Mucosa of stomach (tissue), 1 donor: ENCODE measurements around the gene EXOC6B.

Source experiments
- H3K27me3 ChIP-seq: one replicate; pipeline ENCODE4 v1.7.0; 2013; ENCODE audit warnings: mild to moderate bottlenecking, low read length; ENCODE audit not compliant: control insufficient read depth, insufficient read depth
- H3K36me3 ChIP-seq: one replicate; pipeline ENCODE4 v1.7.0; 2013; ENCODE audit warnings: low read length; ENCODE audit not compliant: control insufficient read depth, insufficient read depth
- H3K4me1 ChIP-seq: one replicate; pipeline ENCODE4 v1.7.0; 2013; ENCODE audit warnings: mild to moderate bottlenecking, low read length; ENCODE audit not compliant: control insufficient read depth, insufficient read depth
- H3K4me3 ChIP-seq: one replicate; pipeline ENCODE4 v1.7.0; 2013; ENCODE audit warnings: low read length
- H3K9ac ChIP-seq: one replicate; pipeline ENCODE4 v1.7.0; 2013; ENCODE audit warnings: mild to moderate bottlenecking, low read length, moderate library complexity
- H3K9me3 ChIP-seq: one replicate; pipeline ENCODE4 v1.7.0; 2013; ENCODE audit warnings: mild to moderate bottlenecking, low read length, moderate library complexity; ENCODE audit not compliant: control insufficient read depth
- donor health status: Pancreatic carcinoma.

EXOC6B gene

GRCh38 chr2:72211777-72212485, 613.9 kb downstream of the EXOC6B start:
- peaks cover 6% of the 10 kb centered on the region for H3K4me1 ChIP-seq
- H3K27me3 ChIP-seq = no peaks in the 10 kb centered on the region
- H3K4me3 ChIP-seq = no peak overlapping the region
- no peaks in the 10 kb centered on the region for H3K9me3 ChIP-seq
- no peak overlapping the region for H3K9ac ChIP-seq
- no peaks in the 10 kb centered on the region for H3K36me3 ChIP-seq

- Histone ChIP-seq H3K9ac (no peak overlapping the region), H3K4me3 (no peak overlapping the region), H3K27me3 (no peaks in the 10 kb centered on the region), H3K9me3 (no peaks in the 10 kb centered on the region), H3K36me3 (no peaks in the 10 kb centered on the region), H3K4me1 (peaks cover 6% of the 10 kb centered on the region)
Measured at GRCh38 chr2:72211350-72211749, 614.5 kb downstream of the EXOC6B start.

- H3K27me3 ChIP-seq = no peaks in the 10 kb centered on the region
- H3K4me3 ChIP-seq = no peak overlapping the region
- H3K36me3 ChIP-seq = no peaks in the 10 kb centered on the region
- no peak overlapping the region for H3K9ac ChIP-seq
- no peaks in the 10 kb centered on the region for H3K9me3 ChIP-seq
- H3K4me1 ChIP-seq = peaks cover 11% of the 10 kb centered on the region
Measured at GRCh38 chr2:72210470-72210869, 615.4 kb downstream of the EXOC6B start.

- Histone ChIP-seq H3K27me3 (no peaks in the 10 kb centered on the region), H3K9ac (no peak overlapping the region), H3K4me1 (peaks cover 31% of the 10 kb centered on the region), H3K4me3 (no peak overlapping the region), H3K9me3 (no peaks in the 10 kb centered on the region), H3K36me3 (no peaks in the 10 kb centered on the region)
Measured at GRCh38 chr2:72208225-72208624, 617.6 kb downstream of the EXOC6B start.

- no peak overlapping the region for H3K9ac ChIP-seq
- no peaks in the 10 kb centered on the region for H3K9me3 ChIP-seq
- H3K4me3 ChIP-seq = no peak overlapping the region
- peaks cover 31% of the 10 kb centered on the region for H3K4me1 ChIP-seq
- H3K36me3 ChIP-seq = no peaks in the 10 kb centered on the region
- no peaks in the 10 kb centered on the region for H3K27me3 ChIP-seq
Measured at GRCh38 chr2:72207334-72207733, 618.5 kb downstream of the EXOC6B start.

- H3K27me3 ChIP-seq = no peaks in the 10 kb centered on the region
- H3K4me1 ChIP-seq = peaks cover 27% of the 10 kb centered on the region
- no peaks in the 10 kb centered on the region for H3K9me3 ChIP-seq
- no peak overlapping the region for H3K9ac ChIP-seq
- H3K36me3 ChIP-seq = no peaks in the 10 kb centered on the region
- no peak overlapping the region for H3K4me3 ChIP-seq
Measured at GRCh38 chr2:72205504-72205881, 620.3 kb downstream of the EXOC6B start.

- H3K36me3 ChIP-seq = no peaks in the 10 kb centered on the region
- no peaks in the 10 kb centered on the region for H3K9me3 ChIP-seq
- no peak overlapping the region for H3K4me3 ChIP-seq
- no peak overlapping the region for H3K9ac ChIP-seq
- peaks cover 25% of the 10 kb centered on the region for H3K4me1 ChIP-seq
- H3K27me3 ChIP-seq = no peaks in the 10 kb centered on the region
Measured at GRCh38 chr2:72204786-72205503, 620.9 kb downstream of the EXOC6B start.

GRCh38 chr2:72204156-72204785, 621.6 kb downstream of the EXOC6B start:
- Histone ChIP-seq H3K27me3 (no peaks in the 10 kb centered on the region), H3K36me3 (no peaks in the 10 kb centered on the region), H3K4me3 (no peak overlapping the region), H3K9ac (no peak overlapping the region), H3K9me3 (no peaks in the 10 kb centered on the region), H3K4me1 (peaks cover 28% of the 10 kb centered on the region)

- Histone ChIP-seq H3K9ac (no peak overlapping the region), H3K4me1 (peaks cover 18% of the 10 kb centered on the region), H3K4me3 (no peak overlapping the region), H3K9me3 (no peaks in the 10 kb centered on the region), H3K36me3 (no peaks in the 10 kb centered on the region), H3K27me3 (no peaks in the 10 kb centered on the region)
Measured at GRCh38 chr2:72198532-72199241, 627.1 kb downstream of the EXOC6B start.

GRCh38 chr2:72193723-72194122, 632.1 kb downstream of the EXOC6B start:
- Histone ChIP-seq H3K36me3 (no peaks in the 10 kb centered on the region), H3K4me1 (peaks cover 7% of the 10 kb centered on the region), H3K9ac (no peak overlapping the region), H3K27me3 (no peaks in the 10 kb centered on the region), H3K4me3 (no peak overlapping the region), H3K9me3 (no peaks in the 10 kb centered on the region)

- H3K4me3 ChIP-seq = no peak overlapping the region
- H3K36me3 ChIP-seq = no peaks in the 10 kb centered on the region
- no peaks in the 10 kb centered on the region for H3K27me3 ChIP-seq
- no peak overlapping the region for H3K9ac ChIP-seq
- no peaks in the 10 kb centered on the region for H3K9me3 ChIP-seq
- no peaks in the 10 kb centered on the region for H3K4me1 ChIP-seq
Measured at GRCh38 chr2:72191441-72191840, 634.4 kb downstream of the EXOC6B start.

- Histone ChIP-seq H3K4me3 (no peak overlapping the region), H3K27me3 (no peaks in the 10 kb centered on the region), H3K36me3 (no peaks in the 10 kb centered on the region), H3K4me1 (peaks cover 32% of the 10 kb centered on the region), H3K9ac (no peak overlapping the region), H3K9me3 (no peaks in the 10 kb centered on the region)
Measured at GRCh38 chr2:72185206-72185605, 640.6 kb downstream of the EXOC6B start.
